K562 treated with DMSO at 1 percent for 48 hours (cell line): Measurements from ENCODE around the gene OTUD7B. TPM values are rescaled to one million over a fixed set of nuclear protein-coding genes. Genes with fewer than 3 reads are reported as not detected.

ENCODE experiments used
- total RNA-seq: library from RNA; unstranded; fragments of 300-600 nt; gene quantifications from 2 replicates; pipeline ENCODE4 v1.2.3, GENCODE V29; 2022; ENCODE audit warnings: low replicate concordance; ENCODE audit errors: extremely low read depth

OTUD7B gene
- not detected in 2 replicates for total RNA-seq

DNA sequence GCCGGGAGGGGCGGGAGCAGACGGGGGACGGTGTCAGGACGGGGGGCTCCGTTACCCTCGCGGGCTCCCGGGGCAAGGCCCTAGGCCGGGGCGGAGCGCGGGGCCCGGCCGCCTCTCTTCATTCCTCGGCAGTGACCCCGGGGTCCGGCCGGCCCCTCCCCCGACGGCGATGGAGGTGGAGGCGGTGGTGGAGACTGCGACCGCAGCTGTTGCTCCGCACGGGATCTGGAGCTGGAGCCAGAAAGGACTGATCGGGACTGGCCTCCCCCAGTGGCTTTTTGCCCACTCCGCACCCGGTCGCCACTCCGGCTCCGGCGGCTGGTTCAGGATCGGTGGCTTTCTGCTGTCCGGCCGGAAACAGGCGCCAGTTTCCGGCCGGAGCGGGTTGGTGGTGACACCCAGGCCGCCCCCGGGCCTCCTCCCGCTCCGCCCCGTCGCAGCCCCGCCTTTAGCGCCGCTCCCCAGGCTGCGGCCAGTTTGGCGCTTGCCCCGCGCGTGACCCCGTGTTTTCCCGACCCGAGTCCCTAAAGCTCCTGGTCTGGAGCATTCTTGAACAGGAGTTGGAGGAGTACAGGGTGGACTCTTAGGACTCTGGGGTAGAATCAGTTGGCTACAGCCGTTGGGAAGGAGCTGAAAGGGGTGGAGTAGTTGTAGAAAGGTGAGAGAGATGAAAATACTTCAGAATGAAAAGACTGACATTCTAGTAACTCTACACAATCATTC is at the start of gene OTUD7B:
OTUD7B (minus strand) TSS at position 334 of the 723 bp plus-strand sequence. CDS start 33,216 bp downstream, outside the sequence.

DNA sequence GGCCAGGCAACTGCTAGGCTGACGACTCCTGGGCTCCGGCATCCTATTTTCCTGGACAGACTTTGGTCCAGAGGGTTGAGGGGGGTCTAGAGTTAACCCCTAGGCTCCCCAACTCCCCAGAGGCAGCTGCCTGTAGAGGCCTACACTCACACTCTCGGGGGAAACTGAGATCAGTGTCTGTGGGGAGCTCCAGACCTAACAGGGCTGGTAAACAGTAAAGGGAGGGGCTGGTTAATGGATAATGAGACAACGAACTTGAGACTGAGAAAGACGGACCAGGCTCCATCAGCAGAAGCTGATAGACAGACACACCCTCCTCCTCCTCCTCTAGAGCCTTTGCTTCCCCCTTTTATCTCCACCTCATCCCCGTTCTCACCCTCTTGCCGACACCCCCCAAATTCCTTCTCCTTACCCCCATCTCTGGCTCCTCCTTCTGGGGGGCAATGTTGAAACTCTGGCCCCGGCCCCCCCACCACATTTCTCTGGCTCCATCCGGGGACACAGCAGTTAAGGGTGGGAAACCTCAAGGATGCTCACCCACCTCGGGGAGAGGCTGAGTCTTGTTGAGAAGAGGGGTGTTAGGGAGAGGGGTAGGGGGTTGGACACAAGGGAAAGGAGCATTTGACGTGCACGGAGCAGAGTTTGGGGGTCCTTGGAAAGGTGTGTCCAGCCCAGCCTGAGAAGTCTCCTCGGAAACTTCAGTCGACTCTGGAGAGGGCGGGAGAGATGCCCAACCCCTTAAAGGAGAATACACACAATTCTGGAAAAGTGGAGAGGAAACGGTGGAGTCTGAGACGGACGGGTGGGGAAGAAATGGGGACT is 74.1 kb downstream of the OTUD7B start, which contains the start of gene MTMR11:
MTMR11 (minus strand) TSS at position 710 of the 822 bp plus-strand sequence; CDS start at position 478, 232 bp downstream.

DNA sequence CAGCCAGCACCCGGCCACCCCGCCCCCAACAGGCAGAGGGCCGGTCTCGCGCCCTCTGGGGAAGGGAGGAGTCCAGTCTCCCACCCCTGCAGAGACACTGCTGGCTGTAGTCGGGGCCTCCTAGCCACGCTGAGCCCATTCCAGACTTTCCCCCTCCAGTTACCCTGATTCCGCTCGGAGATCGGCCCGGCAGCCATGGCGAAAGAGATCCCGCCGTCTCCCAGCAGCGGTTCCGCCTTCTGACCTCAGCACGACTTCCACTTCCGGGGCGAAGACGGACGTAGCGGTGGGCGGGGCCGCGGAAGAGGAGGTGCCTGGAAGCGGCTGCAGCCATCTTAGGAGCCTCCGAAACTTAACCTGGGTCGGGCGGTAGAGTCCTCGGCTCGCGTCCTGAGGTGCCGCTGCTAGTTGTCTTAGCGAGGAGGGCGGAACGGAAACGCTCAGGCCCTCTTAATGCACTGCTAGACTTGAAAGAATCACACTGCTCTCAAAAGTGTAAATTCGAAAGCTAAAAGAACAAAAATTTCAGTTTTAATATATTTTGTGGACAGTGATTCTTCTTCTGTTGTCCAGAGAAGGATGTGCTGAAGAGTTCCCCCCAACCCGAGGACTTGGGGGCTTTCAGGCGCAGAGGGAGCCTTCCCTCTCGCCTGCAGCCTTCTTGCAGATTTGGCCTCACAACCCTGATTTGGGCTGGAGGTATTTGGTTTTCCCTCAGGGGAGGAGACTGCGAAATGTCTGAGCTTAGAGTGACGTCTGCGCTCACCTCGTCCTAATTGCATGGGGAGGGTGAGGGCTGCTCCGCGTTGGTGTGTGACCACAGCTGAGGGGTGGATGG is 82.7 kb downstream of the OTUD7B start, which contains the start of gene SF3B4:
SF3B4 (minus strand) TSS at position 241 of the 838 bp plus-strand sequence; CDS start at position 197, 44 bp downstream.

DNA sequence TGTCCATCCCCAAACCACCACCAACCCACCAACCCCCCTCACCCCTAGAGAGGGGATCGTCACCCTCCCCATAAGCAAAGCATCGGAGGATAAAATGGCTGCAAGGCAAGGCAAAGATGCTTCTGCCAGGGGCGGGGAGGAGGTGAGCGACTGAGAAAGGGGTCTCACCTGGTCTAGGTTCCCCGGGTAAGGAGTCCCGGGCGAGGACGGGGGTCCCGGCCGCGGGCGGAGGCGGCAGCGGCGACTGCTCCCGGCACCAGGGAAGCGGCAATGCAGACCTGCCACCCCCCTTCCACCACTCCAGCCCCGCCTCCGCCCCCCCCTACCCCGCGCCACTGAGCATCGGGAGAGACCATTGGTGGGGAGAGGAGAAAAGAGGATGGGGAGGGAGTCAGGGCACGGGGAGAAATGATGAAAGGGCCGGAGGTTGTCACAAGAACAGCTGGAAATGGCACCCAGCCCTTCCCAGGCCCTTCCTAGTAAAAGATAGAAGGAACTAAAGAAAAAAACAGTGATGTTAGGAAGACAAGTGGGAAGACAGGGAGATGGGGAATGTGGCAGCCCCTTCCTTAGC is 92.9 kb downstream of the OTUD7B start, which contains the start of gene SV2A:
SV2A (minus strand) TSS at position 274 of the 574 bp plus-strand sequence. CDS start 4,004 bp downstream, outside the sequence.

DNA sequence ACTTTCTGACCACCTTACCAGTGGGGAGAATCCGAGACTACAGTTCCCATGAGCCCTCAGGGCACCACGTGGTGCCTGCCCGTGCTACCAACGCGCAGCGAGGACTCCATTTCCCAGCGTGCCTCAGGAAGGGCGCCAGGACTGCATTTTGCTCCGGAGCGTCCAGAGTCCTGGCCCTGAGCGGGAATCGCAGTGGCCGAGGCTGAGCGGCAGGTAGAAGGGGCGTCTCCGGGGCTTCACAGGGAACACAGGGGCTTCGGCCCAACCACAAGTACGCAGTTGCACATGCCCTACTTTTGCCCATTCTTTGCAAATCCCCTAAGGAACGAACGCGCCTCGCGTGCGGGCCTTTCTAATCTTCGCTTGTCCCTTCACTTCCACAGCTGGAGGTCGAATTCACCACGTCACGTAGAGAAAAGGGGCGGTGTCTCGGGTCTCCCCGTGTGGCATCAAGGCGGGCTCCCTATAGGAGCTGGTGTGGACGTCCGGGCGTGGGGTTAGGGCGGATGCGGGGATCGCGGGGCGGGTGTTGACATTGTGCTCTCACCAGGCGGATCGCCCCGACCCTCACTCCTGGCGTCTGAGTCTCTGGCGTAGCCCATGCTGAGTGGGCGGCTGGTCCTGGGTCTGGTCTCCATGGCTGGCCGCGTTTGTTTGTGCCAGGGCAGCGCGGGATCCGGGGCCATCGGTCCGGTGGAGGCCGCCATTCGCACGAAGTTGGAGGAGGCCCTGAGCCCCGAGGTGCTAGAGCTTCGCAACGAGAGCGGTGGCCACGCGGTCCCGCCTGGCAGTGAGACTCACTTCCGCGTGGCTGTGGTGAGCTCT is 110.9 kb downstream of the OTUD7B start, which contains the start of gene BOLA1:
BOLA1 (plus strand) TSS at position 109 of the 825 bp plus-strand sequence; CDS start at position 601, 492 bp downstream.

Other genes with a start within 250 kb of the OTUD7B start
- not detected in 2 replicates for gene FCGR1A, start 228.0 kb downstream of the OTUD7B start, total RNA-seq
- gene BOLA1, start 111.2 kb downstream of the OTUD7B start, total RNA-seq: not detected in 2 replicates
- gene SV2A, start 92.9 kb downstream of the OTUD7B start, total RNA-seq: not detected in 2 replicates
- gene SF3B4, start 82.9 kb downstream of the OTUD7B start, total RNA-seq: not detected in 2 replicates
- gene MTMR11, start 73.8 kb downstream of the OTUD7B start, total RNA-seq: not detected in 2 replicates
- not detected in 2 replicates for gene VPS45, start 57.0 kb upstream of the OTUD7B start, total RNA-seq
- gene PLEKHO1, start 139.2 kb upstream of the OTUD7B start, total RNA-seq: not detected in 2 replicates
- gene ANP32E, start 225.4 kb upstream of the OTUD7B start, total RNA-seq: not detected in 2 replicates
- gene CA14, start 247.0 kb upstream of the OTUD7B start, total RNA-seq: not detected in 2 replicates